ENCODE data around the gene BBS7. TPM values are rescaled to one million over a fixed set of nuclear protein-coding genes. Genes with fewer than 3 reads are reported as not detected.
A peak's percentile ranks its signal among the peaks of the same experiment; 100 is the strongest.

The BBS7 gene
- total RNA-seq, 1 donor from 2014 or later = 20.4 TPM

DNA sequence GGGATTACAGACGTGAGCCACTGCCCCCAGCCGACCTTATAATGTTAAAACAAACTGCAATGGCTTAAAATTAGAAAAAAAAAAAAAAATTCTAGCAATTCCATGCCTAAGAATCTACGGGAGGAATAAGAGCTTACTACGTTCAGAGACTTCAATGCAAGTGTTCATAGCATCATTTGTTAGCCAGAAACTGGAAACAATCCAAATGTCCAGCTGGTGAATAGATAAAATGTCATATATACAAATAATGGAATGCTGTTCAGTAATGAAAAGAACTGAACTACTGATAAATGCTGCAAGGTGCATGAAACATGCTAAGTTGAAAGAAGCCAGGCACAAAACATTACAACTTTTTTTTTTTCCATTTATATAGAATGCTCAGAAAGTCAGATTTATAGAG, 63.9 kb downstream of the BBS7 start:
- H3K36me3 Mint-ChIP-seq (ENCODE audit: low read depth, unreplicated experiment) = peaks cover 5% of the 10 kb centered on the region
- no peak overlapping the region for H3K27ac Mint-ChIP-seq (ENCODE audit: unreplicated experiment)
- no peak for TF ChIP-seq CTCF (IDR thresholded peaks at IDR 0.05; ENCODE audit: unreplicated experiment)
- no peak overlapping the region for H3K4me3 Mint-ChIP-seq (ENCODE audit: unreplicated experiment)
- no peak for DNase-seq (ENCODE audit: low spot score)
- peaks cover 7% of the 10 kb centered on the region for H3K4me1 Mint-ChIP-seq (ENCODE audit: unreplicated experiment)
- H3K27me3 Mint-ChIP-seq (ENCODE audit: unreplicated experiment) = no peaks in the 10 kb centered on the region
- no peaks in the 10 kb centered on the region for H3K9me3 Mint-ChIP-seq (ENCODE audit: unreplicated experiment)

DNA sequence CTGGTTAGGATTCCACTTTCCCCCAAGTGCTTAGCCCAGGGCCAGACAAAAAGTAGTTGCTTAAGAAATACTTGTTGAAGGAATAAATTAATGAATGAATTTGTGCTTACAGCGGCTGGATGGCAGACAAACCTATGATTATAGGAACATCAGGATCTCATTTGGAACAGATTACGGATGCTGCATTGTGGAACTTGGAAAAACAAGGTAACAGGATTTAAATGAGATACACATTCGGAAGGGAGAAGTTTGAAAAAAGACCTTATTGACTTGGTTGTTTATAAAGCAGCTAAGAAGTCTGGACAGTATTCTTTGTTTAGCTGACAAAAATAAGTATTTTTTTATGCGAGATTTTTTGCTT, 68.6 kb downstream of the BBS7 start:
- Mint-ChIP-seq H3K4me1 (ENCODE audit: unreplicated experiment) (peaks cover 15% of the 10 kb centered on the region), H3K4me3 (ENCODE audit: unreplicated experiment) (peak overlapping the region; percentile 94), H3K27me3 (ENCODE audit: unreplicated experiment) (peaks cover 2% of the 10 kb centered on the region), H3K27ac (ENCODE audit: unreplicated experiment) (peak overlapping the region; percentile 97), H3K9me3 (ENCODE audit: unreplicated experiment) (no peaks in the 10 kb centered on the region), H3K36me3 (ENCODE audit: low read depth, unreplicated experiment) (peaks cover 5% of the 10 kb centered on the region)
- TF ChIP-seq CTCF (IDR thresholded peaks at IDR 0.05; ENCODE audit: unreplicated experiment) = no peak
- no peak for DNase-seq (ENCODE audit: low spot score)

GRCh38 chr4:121800961-121801714, 69.1 kb downstream of the BBS7 start, which contains the start of gene EXOSC9:
TSS of gene EXOSC9 (plus strand) at chr4:121801323. CDS start at chr4:121801425, 102 bp downstream.
- no peak for TF ChIP-seq CTCF (IDR thresholded peaks at IDR 0.05; ENCODE audit: unreplicated experiment)
- peak within 1 kb of the TSS; percentile 94 for H3K4me3 Mint-ChIP-seq (ENCODE audit: unreplicated experiment)
- no peaks in the 10 kb centered on the region for H3K9me3 Mint-ChIP-seq (ENCODE audit: unreplicated experiment)
- H3K27me3 Mint-ChIP-seq (ENCODE audit: unreplicated experiment) = peaks cover 2% of the 10 kb centered on the region
- H3K27ac Mint-ChIP-seq (ENCODE audit: unreplicated experiment) = peak within 1 kb of the TSS; percentile 97
- H3K36me3 Mint-ChIP-seq (ENCODE audit: low read depth, unreplicated experiment) = no peaks in the 10 kb centered on the region
- peak; percentile 98 for DNase-seq (ENCODE audit: low spot score)
- H3K4me1 Mint-ChIP-seq (ENCODE audit: unreplicated experiment) = peaks cover 15% of the 10 kb centered on the region

DNA sequence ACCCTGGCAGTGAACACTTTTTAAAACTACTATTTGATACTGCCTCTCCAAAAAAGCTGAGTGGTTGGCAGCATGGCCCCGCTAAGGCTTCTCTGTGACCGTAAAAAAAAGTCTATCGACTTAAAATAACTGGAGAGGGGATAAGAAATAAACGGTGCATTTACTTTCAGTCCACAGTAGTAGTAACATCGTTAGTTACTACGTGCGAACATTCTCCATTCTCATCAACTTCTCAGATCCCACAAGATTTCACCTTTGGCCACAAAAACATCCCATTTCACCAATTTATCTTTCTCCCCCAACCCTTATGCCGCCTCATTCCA, 69.7 kb downstream of the BBS7 start:
- no peak for DNase-seq (ENCODE audit: low spot score)
- no peak for TF ChIP-seq CTCF (IDR thresholded peaks at IDR 0.05; ENCODE audit: unreplicated experiment)
- peaks cover 15% of the 10 kb centered on the region for H3K4me1 Mint-ChIP-seq (ENCODE audit: unreplicated experiment)
- peak overlapping the region; percentile 97 for H3K27ac Mint-ChIP-seq (ENCODE audit: unreplicated experiment)
- no peaks in the 10 kb centered on the region for H3K9me3 Mint-ChIP-seq (ENCODE audit: unreplicated experiment)
- H3K36me3 Mint-ChIP-seq (ENCODE audit: low read depth, unreplicated experiment) = no peaks in the 10 kb centered on the region
- H3K4me3 Mint-ChIP-seq (ENCODE audit: unreplicated experiment) = peak overlapping the region; percentile 94
- peaks cover 2% of the 10 kb centered on the region for H3K27me3 Mint-ChIP-seq (ENCODE audit: unreplicated experiment)

GRCh38 chr4:121799867-121800501, 70.3 kb downstream of the BBS7 start:
- Mint-ChIP-seq H3K27ac (ENCODE audit: unreplicated experiment) (no peak overlapping the region), H3K4me3 (ENCODE audit: unreplicated experiment) (no peak overlapping the region), H3K4me1 (ENCODE audit: unreplicated experiment) (peaks cover 15% of the 10 kb centered on the region), H3K27me3 (ENCODE audit: unreplicated experiment) (peaks cover 2% of the 10 kb centered on the region), H3K36me3 (ENCODE audit: low read depth, unreplicated experiment) (no peaks in the 10 kb centered on the region), H3K9me3 (ENCODE audit: unreplicated experiment) (no peaks in the 10 kb centered on the region)
- DNase-seq (ENCODE audit: low spot score) = no peak
- TF ChIP-seq CTCF (IDR thresholded peaks at IDR 0.05; ENCODE audit: unreplicated experiment) = no peak
